ENCODE measurements around the gene DLG1. TPM values are rescaled to one million over a fixed set of nuclear protein-coding genes. Genes with fewer than 3 reads are reported as not detected.

The DLG1 gene
- total RNA-seq, 1 donor from 2014 or later: 80.2 TPM

- Histone ChIP-seq H3K9me3 (no peaks in the 10 kb centered on the region), H3K27ac (no peak overlapping the region), H3K27me3 (ENCODE audit: low read depth) (no peaks in the 10 kb centered on the region), H3K4me3 (no peak overlapping the region), H3K36me3 (no peaks in the 10 kb centered on the region), H3K4me1 (no peaks in the 10 kb centered on the region)
- intact Hi-C loops (cut with DNase I): no loop called here
- ATAC-seq (no peak), DNase-seq (no peak)
- TF ChIP-seq CTCF (IDR thresholded peaks at IDR 0.05): no peak
Measured at GRCh38 chr3:197174927-197175326, 123.5 kb downstream of the DLG1 start.

GRCh38 chr3:197173620-197174019, 124.8 kb downstream of the DLG1 start:
- intact Hi-C loops (cut with DNase I): no loop called here
- no peak for ATAC-seq

GRCh38 chr3:197171481-197172067, 126.8 kb downstream of the DLG1 start:
- Histone ChIP-seq H3K27ac (no peak overlapping the region), H3K4me3 (no peak overlapping the region), H3K36me3 (no peaks in the 10 kb centered on the region), H3K27me3 (ENCODE audit: low read depth) (no peaks in the 10 kb centered on the region), H3K9me3 (no peaks in the 10 kb centered on the region), H3K4me1 (no peaks in the 10 kb centered on the region)
- ATAC-seq (no peak), DNase-seq (no peak)
- intact Hi-C loops (cut with DNase I): no loop called here
- TF ChIP-seq CTCF (IDR thresholded peaks at IDR 0.05): no peak

More at GRCh38 chr3:197173620-197174019, 124.8 kb downstream of the DLG1 start:
- Histone ChIP-seq H3K27ac (no peak overlapping the region), H3K4me1 (no peaks in the 10 kb centered on the region), H3K4me3 (no peak overlapping the region), H3K27me3 (ENCODE audit: low read depth) (no peaks in the 10 kb centered on the region), H3K36me3 (no peaks in the 10 kb centered on the region), H3K9me3 (no peaks in the 10 kb centered on the region)
- no peak for TF ChIP-seq CTCF (IDR thresholded peaks at IDR 0.05)
- no peak for DNase-seq

GRCh38 chr3:197169028-197169427, 129.4 kb downstream of the DLG1 start:
- H3K27me3 ChIP-seq (ENCODE audit: low read depth): no peaks in the 10 kb centered on the region
- H3K27ac ChIP-seq: no peak overlapping the region
- no peak overlapping the region for H3K4me3 ChIP-seq
- H3K36me3 ChIP-seq: no peaks in the 10 kb centered on the region
- ATAC-seq: no peak
- H3K4me1 ChIP-seq: no peaks in the 10 kb centered on the region
- no peak for TF ChIP-seq CTCF (IDR thresholded peaks at IDR 0.05)
- intact Hi-C loops (cut with DNase I): no loop called here
- no peak for DNase-seq
- no peaks in the 10 kb centered on the region for H3K9me3 ChIP-seq

DNA sequence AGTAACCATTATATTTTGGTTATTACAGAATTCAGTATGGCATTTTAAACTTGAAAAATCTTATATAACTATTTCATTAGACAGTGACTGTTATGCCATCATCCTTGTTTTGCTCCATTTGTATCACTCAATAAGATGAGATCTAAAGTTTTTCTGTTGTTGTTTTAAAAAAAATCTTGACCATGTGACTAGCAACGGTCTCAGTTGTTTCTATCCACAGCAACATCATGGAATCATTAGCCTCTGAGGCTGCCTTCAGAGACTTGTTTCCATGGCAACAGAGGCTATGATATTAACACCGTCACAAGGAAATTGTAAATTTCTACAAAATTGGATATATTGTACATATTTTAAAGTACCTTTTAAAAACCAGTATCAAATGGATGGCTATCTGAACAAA, 129.8 kb downstream of the DLG1 start:
- TF ChIP-seq CTCF (IDR thresholded peaks at IDR 0.05): no peak
- no peaks in the 10 kb centered on the region for H3K27me3 ChIP-seq (ENCODE audit: low read depth)
- no peak overlapping the region for H3K27ac ChIP-seq
- no peaks in the 10 kb centered on the region for H3K36me3 ChIP-seq
- ATAC-seq (no peak), DNase-seq (no peak)
- intact Hi-C loops (cut with DNase I): no loop called here
- H3K9me3 ChIP-seq: no peaks in the 10 kb centered on the region
- H3K4me3 ChIP-seq: no peak overlapping the region
- no peaks in the 10 kb centered on the region for H3K4me1 ChIP-seq

All from lower lobe of right lung (tissue), 2 donors.